GM12878 (cell line): ENCODE data around the gene OR2A12. TPM values are rescaled to one million over a fixed set of nuclear protein-coding genes. Genes with fewer than 3 reads are reported as not detected.

Experiments used
- ATAC-seq: fragments of 200-7000 bp; cut with Tn5 transposase; 3 replicates; pipeline ENCODE4 v1.9.1; 2020; ENCODE audit warnings: mild to moderate bottlenecking, moderate library complexity
- BruUV-seq: library from RNA; stranded (reverse); fragments of 400-500 nt; replicated peaks from 2 replicates; lab custom pipeline; 2021; lab: Mats Ljungman, UMichigan
- CTCF ChIA-PET: fragments of 300-600 bp; sonication (Branson Sonifier 250); formaldehyde crosslinking; extraction: SDS; loops from one replicate; lab custom pipeline; 2021; ENCODE audit warnings: inconsistent platforms; lab: Yijun Ruan, JAX
- POLR2A ChIA-PET: fragments of 350-600 bp; formaldehyde crosslinking; extraction: SDS; loops from one replicate; lab custom pipeline; 2021; ENCODE audit warnings: inconsistent platforms; lab: Charles Lee
- RAD21 ChIA-PET: fragments of 300-600 bp; sonication (Branson Sonifier 250); formaldehyde crosslinking; loops from one replicate; lab custom pipeline; 2023; ENCODE audit warnings: antibody characterized with exemption; ENCODE audit not compliant: unreplicated experiment; lab: Charles Lee
- SMC1A ChIA-PET: fragments of 300-600 bp; sonication (Branson Sonifier 250); formaldehyde crosslinking; loops from one replicate; lab custom pipeline; 2023; ENCODE audit not compliant: unreplicated experiment, uncharacterized antibody; lab: Charles Lee
- DNase-seq: peaks from one replicate; pipeline ENCODE4 v3.0.0-alpha.2; 2011; ENCODE audit warnings: low read depth, low spot score
- FAIRE-seq: peaks from 3 replicates; lab custom pipeline; 2011; peaks lifted over from hg19 to GRCh38; lab: Jason Lieb, UNC
- H2AFZ ChIP-seq: 2 replicates; pipeline ENCODE4 v1.6.0; 2011; ENCODE audit warnings: low read depth, low read length, control low read depth; ENCODE audit not compliant: control insufficient read depth
- H3K27ac ChIP-seq: 2 replicates; pipeline ENCODE4 v1.5.1; 2011; ENCODE audit warnings: control low read depth; ENCODE audit not compliant: control insufficient read depth, insufficient read depth
- H3K27me3 ChIP-seq, 2 experiments: replicated peaks in 1 of 2; 2 replicates each; pipeline versions ENCODE4 v1.6.0 to v1.6.1; 2011; ENCODE audit warnings: low read length in 1 of 2; ENCODE audit not compliant: control insufficient read depth in 2 of 2, insufficient read depth in 2 of 2
- H3K36me3 ChIP-seq, 2 experiments: 2 replicates each; pipeline ENCODE4 v1.5.1; 2011; ENCODE audit warnings: low read length in 1 of 2; ENCODE audit not compliant: control insufficient read depth in 2 of 2, insufficient read depth in 2 of 2
- H3K4me1 ChIP-seq: 2 replicates; pipeline ENCODE4 v1.6.1; 2011; ENCODE audit warnings: mild to moderate bottlenecking, low read length, moderate library complexity, mixed read lengths; ENCODE audit not compliant: control insufficient read depth, insufficient read depth
- H3K4me2 ChIP-seq: 2 replicates; pipeline ENCODE4 v1.6.0; 2011; ENCODE audit warnings: control low read depth; ENCODE audit not compliant: control insufficient read depth, insufficient read depth
- H3K4me3 ChIP-seq: fragments of 200-600 bp; sonication (generic); 2 replicates; pipeline ENCODE4 v1.5.1; 2016
- H3K79me2 ChIP-seq: 2 replicates; pipeline ENCODE4 v1.6.0; 2011; ENCODE audit warnings: low read length; ENCODE audit not compliant: control insufficient read depth, insufficient read depth
- H3K9ac ChIP-seq: 2 replicates; pipeline ENCODE4 v1.8.0; 2011; ENCODE audit warnings: low read length, control low read depth, mixed read lengths; ENCODE audit not compliant: control insufficient read depth, insufficient read depth
- H3K9me3 ChIP-seq: replicated peaks from 3 replicates; pipeline ENCODE4 v1.5.1; 2011; ENCODE audit warnings: mild to moderate bottlenecking, low read length; ENCODE audit not compliant: control insufficient read depth, insufficient read depth
- H4K20me1 ChIP-seq: 2 replicates; pipeline ENCODE4 v1.6.0; 2011; ENCODE audit not compliant: control insufficient read depth, insufficient read depth
- BACH1 ChIP-seq: fragments of 450-650 bp; IDR thresholded peaks from 2 replicates; pipeline ENCODE4 v1.6.1; 2017; ENCODE audit warnings: mild to moderate bottlenecking, borderline replicate concordance
- CBX3 ChIP-seq: fragments of 200-600 bp; sonication (generic); IDR thresholded peaks from 2 replicates; pipeline ENCODE4 v1.6.1; 2016; ENCODE audit warnings: low read depth, borderline replicate concordance
- CEBPB ChIP-seq, 2 experiments: fragments of 150-350 bp in 1 of 2; IDR thresholded peaks; 2 replicates each; pipeline ENCODE4 v1.6.1; 2012 to 2014; ENCODE audit warnings: low read depth in 2 of 2, low read length in 2 of 2, borderline replicate concordance in 1 of 2, inconsistent platforms in 1 of 2
- CHD1 ChIP-seq: IDR thresholded peaks from 2 replicates; pipeline ENCODE4 v1.6.1; 2012; ENCODE audit warnings: low read depth, low read length, improper control_type of control experiment
- FOXM1 ChIP-seq: IDR thresholded peaks from 2 replicates; pipeline ENCODE4 v1.6.1; 2012; ENCODE audit warnings: low read depth, mild to moderate bottlenecking, inconsistent platforms, low read length, moderate library complexity
- KLF5 ChIP-seq: fragments of 450-650 bp; IDR thresholded peaks from 2 replicates; pipeline ENCODE4 v1.6.1; 2014; ENCODE audit warnings: mild to moderate bottlenecking; ENCODE audit not compliant: partially characterized antibody
- NFIC ChIP-seq: IDR thresholded peaks from 2 replicates; pipeline ENCODE4 v1.6.1; 2012; ENCODE audit warnings: low read depth, mild to moderate bottlenecking, inconsistent platforms, low read length, moderate library complexity
- PKNOX1 ChIP-seq: fragments of 450-650 bp; IDR thresholded peaks from 2 replicates; pipeline ENCODE4 v1.6.1; 2016; ENCODE audit warnings: mild to moderate bottlenecking
- POLR2AphosphoS5 ChIP-seq: IDR thresholded peaks from 2 replicates; pipeline ENCODE4 v1.6.1; 2011; ENCODE audit warnings: mild to moderate bottlenecking, low read length, inconsistent platforms
- POU2F2 ChIP-seq: IDR thresholded peaks from 3 replicates; pipeline ENCODE4 v1.6.1; 2011; ENCODE audit warnings: low read depth, mild to moderate bottlenecking, low read length, borderline replicate concordance
- SIN3A ChIP-seq: IDR thresholded peaks from 2 replicates; pipeline ENCODE4 v1.6.1; 2012; ENCODE audit warnings: low read depth, low read length, improper control_type of control experiment
- WGBS: methylation state at CpG from one replicate; pipeline ENCODE4 v1.1.6; 2016; ENCODE audit warnings: low lambda C conversion rate; ENCODE audit not compliant: insufficient replicate concordance, insufficient coverage; ENCODE audit errors: missing lambda C conversion rate; 5-methylcytosine and 5-hydroxymethylcytosine counted together
- in situ Hi-C: fragments of 300-500 bp; cut with MboI; formaldehyde crosslinking; loops from 9 replicates; pipeline ENCODE4 v1.14.3; 2018; ENCODE audit warnings: mixed read lengths
- intact Hi-C: fragments of 100-400 bp; cut with micrococcal nuclease; formaldehyde crosslinking; loops from one replicate; pipeline ENCODE4 v1.14.2; 2022; ENCODE audit not compliant: unreplicated experiment
- polyA plus RNA-seq, 11 experiments: library from polyadenylated mRNA; depleted of rRNA in 4 of 11; unstranded in 6 of 11; stranded (reverse) in 5 of 11; fragments of >200 nt; fragmentation: Nextera tagmentation in 4 of 11; fragmentation: Illumina TruSeq in 1 of 11; extraction: Ambion mirVana in 4 of 11; extraction: Trizol in 1 of 11; gene quantifications; 1 replicate in 1 of 11; 2 replicates in 10 of 11; pipeline versions ENCODE4 v1.2.1 to v1.2.3, GENCODE V29; 2011 to 2016; ENCODE audit warnings: inconsistent platforms in 2 of 11, missing spikeins in 2 of 11, low read depth in 1 of 11
- total RNA-seq, 4 experiments: library from RNA; depleted of rRNA in 3 of 4; stranded (reverse); fragments of >200 nt in 3 of 4; fragmentation: Illumina TruSeq in 1 of 4; extraction: Trizol in 1 of 4; gene quantifications; 2 replicates each; pipeline versions ENCODE4 v1.2.1 to v1.2.3, GENCODE V29; 2013 to 2021
- TF ChIP-seq, protein P1 (sequence below): fragments of 450-650 bp; IDR thresholded peaks from 2 replicates; pipeline ENCODE4 v1.6.1; 2017; ENCODE audit warnings: borderline replicate concordance

Gene OR2A12
- total and polyA plus RNA-seq, 10 of the 15 experiments (the other 5 are each of a cell fraction or from before 2014, with no cell fraction given): not detected

DNA sequence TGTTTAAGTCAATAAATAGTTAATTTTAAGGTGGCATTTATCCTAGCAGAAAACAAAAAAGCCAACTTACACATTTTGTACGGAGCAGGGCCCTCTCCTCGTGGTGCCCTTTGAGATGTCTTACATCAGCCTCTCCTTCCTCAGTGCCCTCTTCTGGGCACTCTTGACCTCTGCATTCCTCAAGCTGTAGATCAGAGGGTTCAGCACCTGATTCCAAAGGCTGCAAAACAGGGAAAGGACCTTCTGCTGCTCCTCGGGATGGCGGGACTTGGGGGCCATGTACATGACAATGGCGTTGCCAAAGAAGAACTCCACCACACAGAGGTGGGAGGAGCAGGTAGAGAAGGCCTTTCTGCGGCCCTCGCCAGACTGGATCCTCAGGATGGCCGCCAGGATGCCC, 32.3 kb downstream of the OR2A12 start:
- FAIRE-seq: no peak
- intact Hi-C loops: no loop called here
- Histone ChIP-seq H3K9me3 (no peaks in the 10 kb centered on the region), H3K9ac (no peak overlapping the region), H3K27ac (no peak overlapping the region), H4K20me1 (no peaks in the 10 kb centered on the region), H3K27me3 (no peaks in the 10 kb centered on the region)
- RAD21 ChIA-PET: no interaction called here
- POLR2A ChIA-PET: no interaction called here
- 18% methylated on average over 8 of the region's 8 CpGs for WGBS
- ATAC-seq: no peak
- BruUV-seq: no TSS peak
- no peak for DNase-seq
- TF ChIP-seq POU2F2 (no peak), FOXM1 (no peak), PKNOX1 (no peak), CBX3 (no peak), POLR2AphosphoS5 (no peak), BACH1 (no peak), NFIC (no peak), CEBPB (IDR thresholded peaks at IDR 0.05; ENCODE audit: borderline replicate concordance in 1 of 2, low read depth in 2 of 2, low read length in 2 of 2) (no peak), SIN3A (no peak), CHD1 (no peak), KLF5 (no peak)
- TF ChIP-seq, protein P1, sequence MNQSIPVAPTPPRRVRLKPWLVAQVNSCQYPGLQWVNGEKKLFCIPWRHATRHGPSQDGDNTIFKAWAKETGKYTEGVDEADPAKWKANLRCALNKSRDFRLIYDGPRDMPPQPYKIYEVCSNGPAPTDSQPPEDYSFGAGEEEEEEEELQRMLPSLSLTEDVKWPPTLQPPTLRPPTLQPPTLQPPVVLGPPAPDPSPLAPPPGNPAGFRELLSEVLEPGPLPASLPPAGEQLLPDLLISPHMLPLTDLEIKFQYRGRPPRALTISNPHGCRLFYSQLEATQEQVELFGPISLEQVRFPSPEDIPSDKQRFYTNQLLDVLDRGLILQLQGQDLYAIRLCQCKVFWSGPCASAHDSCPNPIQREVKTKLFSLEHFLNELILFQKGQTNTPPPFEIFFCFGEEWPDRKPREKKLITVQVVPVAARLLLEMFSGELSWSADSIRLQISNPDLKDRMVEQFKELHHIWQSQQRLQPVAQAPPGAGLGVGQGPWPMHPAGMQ: no peak
- TF ChIP-seq, all 136 proteins: peak for 0
- ChIA-PET CTCF (no interaction called here), SMC1A (no interaction called here)
- no peak overlapping the region for H3K4me2 ChIP-seq
- no peak overlapping the region for H3K4me3 ChIP-seq
- in situ Hi-C loops: no loop called here
- H3K4me1 ChIP-seq: no peaks in the 10 kb centered on the region
- H3K79me2 ChIP-seq: no peaks in the 10 kb centered on the region
- no peaks in the 10 kb centered on the region for H3K36me3 ChIP-seq
- H2AFZ ChIP-seq: no peak overlapping the region
